ENCODE measurements around the gene COL15A1. TPM values are rescaled to one million over a fixed set of nuclear protein-coding genes. Genes with fewer than 3 reads are reported as not detected.
A peak's percentile ranks its signal among the peaks of the same experiment; 100 is the strongest.

COL15A1 gene
- total RNA-seq, 6 experiments from 2014 or later = 0.20 to 0.50 (median 0.32) TPM

DNA sequence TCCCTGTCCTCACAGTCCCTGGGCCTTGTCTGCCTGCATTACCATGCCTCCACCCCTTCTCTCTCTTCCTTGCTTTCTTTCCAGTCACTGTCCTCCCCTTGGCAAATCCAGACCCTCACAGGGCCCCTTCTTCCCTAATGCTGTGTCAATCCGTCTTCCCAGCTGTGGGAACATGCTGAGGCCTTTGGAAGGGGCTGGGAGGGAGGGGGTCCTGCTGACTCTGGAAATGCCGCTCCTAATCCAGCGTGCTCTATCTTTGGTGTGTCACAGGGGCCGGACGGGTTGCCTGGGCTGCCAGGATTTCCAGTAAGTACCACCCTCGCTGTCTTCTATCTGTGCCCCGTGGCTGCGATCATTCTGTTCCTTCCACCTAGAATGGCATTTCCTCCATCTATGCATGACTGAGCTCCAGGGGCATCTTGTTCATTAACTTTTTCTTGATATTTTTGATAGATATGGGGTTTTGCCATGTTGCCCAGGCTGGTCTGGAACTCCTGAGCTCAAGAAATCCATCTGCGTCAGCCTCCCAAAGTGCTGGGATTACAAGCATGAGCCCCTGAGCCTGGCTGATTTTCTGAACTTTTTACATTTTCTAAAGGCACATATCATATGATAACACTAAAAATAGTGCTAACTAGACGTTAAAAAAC lies 96.7 kb downstream of the COL15A1 start:
- Mint-ChIP-seq H3K36me3 (ENCODE audit: low read depth) (peaks cover 22% of the 10 kb centered on the region), H3K27me3 (ENCODE audit: insufficient read depth) (peaks cover 11% of the 10 kb centered on the region), H3K27ac (peak overlapping the region; percentile 67), H3K4me3 (no peak overlapping the region; the same call in 1 of the 2 replicates), H3K4me1 (ENCODE audit: low read depth) (peaks cover 42% of the 10 kb centered on the region), H3K9me3 (peaks cover 19% of the 10 kb centered on the region)
- TF ChIP-seq CTCF (IDR thresholded peaks at IDR 0.05) = no peak
- no peak for DNase-seq

- H3K27ac Mint-ChIP-seq = peak overlapping the region; percentile 67
- TF ChIP-seq CTCF (IDR thresholded peaks at IDR 0.05) = no peak
- H3K4me3 Mint-ChIP-seq = no peak overlapping the region; the same call in 1 of the 2 replicates
- DNase-seq = peak; percentile 81
- peaks cover 24% of the 10 kb centered on the region for H3K9me3 Mint-ChIP-seq
- peaks cover 42% of the 10 kb centered on the region for H3K4me1 Mint-ChIP-seq (ENCODE audit: low read depth)
- peaks cover 6% of the 10 kb centered on the region for H3K27me3 Mint-ChIP-seq (ENCODE audit: insufficient read depth)
- H3K36me3 Mint-ChIP-seq (ENCODE audit: low read depth) = peaks cover 27% of the 10 kb centered on the region
Observed at GRCh38 chr9:99040911-99041582, 97.3 kb downstream of the COL15A1 start.

GRCh38 chr9:99041618-99042017 lies 97.9 kb downstream of the COL15A1 start:
- peaks cover 27% of the 10 kb centered on the region for H3K36me3 Mint-ChIP-seq (ENCODE audit: low read depth)
- TF ChIP-seq CTCF (IDR thresholded peaks at IDR 0.05) = no peak
- peaks cover 24% of the 10 kb centered on the region for H3K9me3 Mint-ChIP-seq
- H3K27me3 Mint-ChIP-seq (ENCODE audit: insufficient read depth) = peaks cover 6% of the 10 kb centered on the region
- H3K4me3 Mint-ChIP-seq = no peak overlapping the region
- peak overlapping the region; percentile 67 for H3K27ac Mint-ChIP-seq
- peaks cover 42% of the 10 kb centered on the region for H3K4me1 Mint-ChIP-seq (ENCODE audit: low read depth)
- no peak for DNase-seq

DNA sequence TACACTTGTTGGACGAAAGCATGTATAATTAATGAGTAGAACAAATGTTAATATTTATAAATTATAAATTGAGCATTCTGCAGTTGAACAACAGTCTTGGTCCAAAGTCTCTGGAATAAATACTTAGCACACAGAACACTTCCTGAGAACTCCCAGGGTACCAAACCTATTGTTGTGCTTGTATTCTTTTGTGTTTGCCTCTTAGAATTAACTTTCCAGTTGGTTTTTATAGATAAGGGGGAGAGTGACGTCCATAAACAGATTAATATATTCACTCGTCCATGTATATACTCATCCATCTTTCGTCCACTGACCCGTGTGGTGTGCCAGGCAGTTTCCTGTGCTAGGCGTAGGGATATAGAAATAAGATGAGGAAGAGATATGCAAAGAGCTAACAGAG lies 98.9 kb downstream of the COL15A1 start:
- Mint-ChIP-seq H3K36me3 (ENCODE audit: low read depth) (peaks cover 27% of the 10 kb centered on the region), H3K4me1 (ENCODE audit: low read depth) (peaks cover 37% of the 10 kb centered on the region)
- no peak for TF ChIP-seq CTCF (IDR thresholded peaks at IDR 0.05)

GRCh38 chr9:99044827-99045226 lies 101.1 kb downstream of the COL15A1 start:
- peaks cover 27% of the 10 kb centered on the region for H3K36me3 Mint-ChIP-seq (ENCODE audit: low read depth)
- peaks cover 31% of the 10 kb centered on the region for H3K4me1 Mint-ChIP-seq (ENCODE audit: low read depth)
- peaks cover 24% of the 10 kb centered on the region for H3K9me3 Mint-ChIP-seq
- no peak overlapping the region for H3K4me3 Mint-ChIP-seq
- TF ChIP-seq CTCF (IDR thresholded peaks at IDR 0.05) = no peak; the same call in 1 of the 2 replicates
- peak; percentile 26 for DNase-seq
- no peak overlapping the region for H3K27ac Mint-ChIP-seq
- peaks cover 2% of the 10 kb centered on the region; the same call in 1 of the 2 replicates for H3K27me3 Mint-ChIP-seq (ENCODE audit: insufficient read depth)

More for the DNA sequence above, 98.9 kb downstream of the COL15A1 start:
- Mint-ChIP-seq H3K27me3 (ENCODE audit: insufficient read depth) (peaks cover 5% of the 10 kb centered on the region), H3K9me3 (peaks cover 24% of the 10 kb centered on the region), H3K27ac (no peak overlapping the region), H3K4me3 (no peak overlapping the region)
- no peak for DNase-seq
